HL-60 (cell line): Measurements from ENCODE around the gene PCP2.

Experiments
- DNase-seq, 2 experiments: peaks; one replicate each; pipeline ENCODE4 v3.0.0-alpha.2; 2010 to 2020; ENCODE audit warnings: low read depth in 1 of 2, low spot score in 1 of 2
- H3K27ac ChIP-seq: fragments of 250-450 bp; sonication (Bioruptor Pico); replicated peaks from 2 replicates; pipeline ENCODE4 v1.5.1; 2020; ENCODE audit warnings: mild to moderate bottlenecking, moderate library complexity
- H3K27me3 ChIP-seq: fragments of 250-450 bp; sonication (Bioruptor Pico); 2 replicates; pipeline ENCODE4 v1.5.1; 2021; ENCODE audit warnings: mild to moderate bottlenecking, moderate library complexity; ENCODE audit not compliant: insufficient read depth, poor library complexity, severe bottlenecking
- H3K4me3 ChIP-seq: replicated peaks from 2 replicates; pipeline ENCODE4 v1.5.1; 2011; ENCODE audit warnings: mild to moderate bottlenecking, control low read depth, low read length; ENCODE audit not compliant: insufficient read depth
- GABPA ChIP-seq: IDR thresholded peaks from 2 replicates; pipeline ENCODE4 v1.6.1; 2012; ENCODE audit warnings: low read depth
- POLR2AphosphoS5 ChIP-seq: IDR thresholded peaks from 2 replicates; pipeline ENCODE4 v1.6.1; 2012; ENCODE audit warnings: low read depth
- SPI1 ChIP-seq: IDR thresholded peaks from 2 replicates; pipeline ENCODE4 v1.6.1; 2012; ENCODE audit warnings: low read depth, mild to moderate bottlenecking, borderline replicate concordance
- TF ChIP-seq, protein P1 (sequence below): IDR thresholded peaks from 2 replicates; pipeline ENCODE4 v1.6.1; 2012; ENCODE audit warnings: low read depth; ENCODE audit not compliant: insufficient replicate concordance
- TF ChIP-seq, protein P2 (sequence below): IDR thresholded peaks from one replicate; pipeline ENCODE4 v1.5.1; 2011; ENCODE audit warnings: low read length, control low read depth, inconsistent platforms; ENCODE audit not compliant: insufficient read depth

Gene PCP2

DNA sequence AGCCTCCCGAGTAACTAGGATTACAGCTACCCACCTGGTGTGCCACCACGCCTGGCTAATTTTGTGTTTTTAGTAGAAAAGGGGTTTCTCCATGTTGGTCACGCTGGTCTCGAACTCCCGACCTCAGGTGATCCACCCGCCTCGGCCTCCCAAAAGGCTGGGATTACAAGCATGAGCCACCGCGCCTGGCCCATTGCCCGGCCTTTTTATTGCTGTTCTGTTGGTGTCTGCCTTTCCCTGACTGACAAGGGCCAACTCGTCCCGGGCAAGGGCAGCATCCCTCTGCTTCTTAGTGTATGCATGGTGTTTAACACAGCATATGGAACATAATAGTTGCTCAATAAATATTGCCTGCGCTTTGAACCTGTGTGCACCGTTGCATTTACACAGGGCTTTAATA lies 29.1 kb upstream of the PCP2 start:
- H3K27me3 ChIP-seq: no peaks in the 10 kb centered on the region
- no peak overlapping the region for H3K4me3 ChIP-seq
- H3K27ac ChIP-seq: no peak overlapping the region
- no peak for TF ChIP-seq POLR2AphosphoS5
- TF ChIP-seq, protein P1, sequence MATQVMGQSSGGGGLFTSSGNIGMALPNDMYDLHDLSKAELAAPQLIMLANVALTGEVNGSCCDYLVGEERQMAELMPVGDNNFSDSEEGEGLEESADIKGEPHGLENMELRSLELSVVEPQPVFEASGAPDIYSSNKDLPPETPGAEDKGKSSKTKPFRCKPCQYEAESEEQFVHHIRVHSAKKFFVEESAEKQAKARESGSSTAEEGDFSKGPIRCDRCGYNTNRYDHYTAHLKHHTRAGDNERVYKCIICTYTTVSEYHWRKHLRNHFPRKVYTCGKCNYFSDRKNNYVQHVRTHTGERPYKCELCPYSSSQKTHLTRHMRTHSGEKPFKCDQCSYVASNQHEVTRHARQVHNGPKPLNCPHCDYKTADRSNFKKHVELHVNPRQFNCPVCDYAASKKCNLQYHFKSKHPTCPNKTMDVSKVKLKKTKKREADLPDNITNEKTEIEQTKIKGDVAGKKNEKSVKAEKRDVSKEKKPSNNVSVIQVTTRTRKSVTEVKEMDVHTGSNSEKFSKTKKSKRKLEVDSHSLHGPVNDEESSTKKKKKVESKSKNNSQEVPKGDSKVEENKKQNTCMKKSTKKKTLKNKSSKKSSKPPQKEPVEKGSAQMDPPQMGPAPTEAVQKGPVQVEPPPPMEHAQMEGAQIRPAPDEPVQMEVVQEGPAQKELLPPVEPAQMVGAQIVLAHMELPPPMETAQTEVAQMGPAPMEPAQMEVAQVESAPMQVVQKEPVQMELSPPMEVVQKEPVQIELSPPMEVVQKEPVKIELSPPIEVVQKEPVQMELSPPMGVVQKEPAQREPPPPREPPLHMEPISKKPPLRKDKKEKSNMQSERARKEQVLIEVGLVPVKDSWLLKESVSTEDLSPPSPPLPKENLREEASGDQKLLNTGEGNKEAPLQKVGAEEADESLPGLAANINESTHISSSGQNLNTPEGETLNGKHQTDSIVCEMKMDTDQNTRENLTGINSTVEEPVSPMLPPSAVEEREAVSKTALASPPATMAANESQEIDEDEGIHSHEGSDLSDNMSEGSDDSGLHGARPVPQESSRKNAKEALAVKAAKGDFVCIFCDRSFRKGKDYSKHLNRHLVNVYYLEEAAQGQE: no peak
- TF ChIP-seq SPI1: no peak
- no peak for TF ChIP-seq GABPA
- TF ChIP-seq, protein P2, sequence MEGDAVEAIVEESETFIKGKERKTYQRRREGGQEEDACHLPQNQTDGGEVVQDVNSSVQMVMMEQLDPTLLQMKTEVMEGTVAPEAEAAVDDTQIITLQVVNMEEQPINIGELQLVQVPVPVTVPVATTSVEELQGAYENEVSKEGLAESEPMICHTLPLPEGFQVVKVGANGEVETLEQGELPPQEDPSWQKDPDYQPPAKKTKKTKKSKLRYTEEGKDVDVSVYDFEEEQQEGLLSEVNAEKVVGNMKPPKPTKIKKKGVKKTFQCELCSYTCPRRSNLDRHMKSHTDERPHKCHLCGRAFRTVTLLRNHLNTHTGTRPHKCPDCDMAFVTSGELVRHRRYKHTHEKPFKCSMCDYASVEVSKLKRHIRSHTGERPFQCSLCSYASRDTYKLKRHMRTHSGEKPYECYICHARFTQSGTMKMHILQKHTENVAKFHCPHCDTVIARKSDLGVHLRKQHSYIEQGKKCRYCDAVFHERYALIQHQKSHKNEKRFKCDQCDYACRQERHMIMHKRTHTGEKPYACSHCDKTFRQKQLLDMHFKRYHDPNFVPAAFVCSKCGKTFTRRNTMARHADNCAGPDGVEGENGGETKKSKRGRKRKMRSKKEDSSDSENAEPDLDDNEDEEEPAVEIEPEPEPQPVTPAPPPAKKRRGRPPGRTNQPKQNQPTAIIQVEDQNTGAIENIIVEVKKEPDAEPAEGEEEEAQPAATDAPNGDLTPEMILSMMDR: no peak
- no peak for DNase-seq

DNA sequence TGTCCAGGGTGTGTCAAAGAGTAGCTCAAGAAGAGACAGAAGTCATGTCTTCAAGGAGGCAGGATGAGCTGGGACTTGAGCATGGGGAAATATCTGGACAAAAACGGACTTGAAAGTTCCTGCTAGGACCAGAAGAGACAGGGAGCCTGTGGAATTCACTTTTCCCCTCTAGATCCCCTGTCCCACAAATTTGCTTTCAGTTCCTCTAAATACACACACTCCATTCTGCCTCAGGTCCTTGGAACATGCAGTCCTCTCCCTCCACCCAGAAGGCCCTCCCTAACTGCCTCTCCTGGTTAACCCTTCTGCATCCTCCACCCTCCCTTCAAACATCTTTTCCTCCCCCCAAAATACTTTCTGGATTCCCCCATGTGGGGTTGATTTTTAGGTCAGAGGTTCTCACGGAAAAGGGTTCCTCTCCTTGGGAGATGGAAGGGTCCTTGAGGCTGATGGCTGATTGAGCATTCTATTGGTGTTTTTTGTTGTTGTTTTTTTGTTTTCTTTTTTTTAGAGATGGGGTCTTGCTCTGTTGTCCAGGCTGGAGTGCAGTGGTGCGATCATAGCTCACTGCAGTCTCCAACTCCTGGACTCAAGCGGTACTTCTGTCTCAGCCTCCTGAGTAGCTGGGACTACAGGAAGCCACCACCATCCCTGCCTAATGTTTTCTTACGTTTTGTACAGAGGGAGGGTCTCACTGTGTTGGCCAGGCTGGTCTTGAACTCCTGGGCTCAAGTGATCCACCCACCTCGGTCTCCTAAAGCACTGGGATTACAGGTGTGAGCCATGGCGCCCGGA lies 28.4 kb upstream of the PCP2 start:
- H3K4me3 ChIP-seq: no peak overlapping the region
- no peak overlapping the region for H3K27ac ChIP-seq
- no peak for DNase-seq
- TF ChIP-seq, protein P1: no peak
- TF ChIP-seq GABPA: no peak
- no peak for TF ChIP-seq SPI1
- TF ChIP-seq POLR2AphosphoS5: no peak
- TF ChIP-seq, protein P2: no peak
- H3K27me3 ChIP-seq: no peaks in the 10 kb centered on the region

DNA sequence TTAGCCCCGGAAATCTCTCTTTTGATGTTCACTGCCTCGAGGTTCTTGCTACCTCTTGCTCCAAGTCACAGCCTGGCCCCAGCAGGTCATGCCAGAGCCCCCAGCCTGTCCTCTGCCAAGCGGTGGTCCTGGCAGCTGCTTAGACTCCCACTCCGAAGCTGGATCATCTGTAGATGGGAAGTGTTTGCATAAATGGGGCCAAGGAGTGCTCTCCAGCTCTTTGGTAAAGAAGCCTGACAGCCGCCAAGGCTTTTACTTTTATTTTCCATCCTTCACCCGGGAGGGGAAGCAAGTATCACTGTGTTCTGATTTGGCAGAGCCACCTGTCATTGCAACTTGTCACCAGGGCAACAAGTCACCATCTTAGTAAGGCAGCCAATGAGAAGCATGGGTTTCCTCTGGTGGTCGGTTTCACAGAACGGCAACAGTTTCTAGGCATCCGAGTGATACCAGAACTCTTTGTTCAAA lies 24.7 kb upstream of the PCP2 start:
- peak in 1 of 2 experiments; percentile 35 for DNase-seq
- no peak overlapping the region for H3K4me3 ChIP-seq
- H3K27ac ChIP-seq: peak overlapping the region; percentile 90
- no peaks in the 10 kb centered on the region for H3K27me3 ChIP-seq
- TF ChIP-seq GABPA (no peak), SPI1 (no peak), POLR2AphosphoS5 (no peak)
- TF ChIP-seq, protein P2: no peak
- TF ChIP-seq, protein P1: no peak
